K562 (cell line): ENCODE results near the gene FBN1. TPM values are rescaled to one million over a fixed set of nuclear protein-coding genes. Genes with fewer than 3 reads are reported as not detected.

ENCODE experiments used
- ATAC-seq: fragments of 200-7000 bp; cut with Tn5 transposase; 3 replicates; pipeline ENCODE4 v1.9.1; 2020; ENCODE audit warnings: moderate library complexity
- BruUV-seq: library from RNA; stranded (reverse); fragments of 400-500 nt; replicated peaks from 2 replicates; lab custom pipeline; 2021; lab: Mats Ljungman, UMichigan
- CTCF ChIA-PET: fragments of 300-600 bp; formaldehyde crosslinking; extraction: SDS; loops from one replicate; lab custom pipeline; 2021; ENCODE audit warnings: low intra/inter-chr PET ratio; lab: Yijun Ruan, JAX
- POLR2A ChIA-PET: fragments of 300-600, 350-650 bp; sonication (Branson Sonifier 250); formaldehyde crosslinking; extraction: SDS; loops from one replicate; lab custom pipeline; 2021; ENCODE audit warnings: antibody characterized with exemption, inconsistent platforms; lab: Yijun Ruan, JAX
- DNase-seq, 4 experiments: peaks; one replicate each; pipeline versions ENCODE4 v3.0.0 to v3.0.0-alpha.2; 2011 to 2018; ENCODE audit warnings: low spot score in 3 of 4, mixed read lengths in 3 of 4; ENCODE audit errors: extremely low read depth in 1 of 4
- FAIRE-seq: peaks from 2 replicates; lab custom pipeline; 2011; peaks lifted over from hg19 to GRCh38; lab: Jason Lieb, UNC
- H2AFZ ChIP-seq: 2 replicates; pipeline ENCODE4 v1.6.0; 2011; ENCODE audit warnings: low read depth, low read length, control low read depth, inconsistent platforms
- H3K27ac ChIP-seq: fragments of 200-600 bp; 3 replicates; pipeline ENCODE4 v1.8.0; 2011; ENCODE audit warnings: low read depth, mild to moderate bottlenecking, control low read depth, inconsistent platforms, low read length, moderate library complexity, mixed read lengths; ENCODE audit errors: extremely low read depth
- H3K27me3 ChIP-seq, 2 experiments: fragments of 300-600 bp in 1 of 2; 2 replicates in 1 of 2; 3 replicates in 1 of 2; pipeline versions ENCODE4 v1.6.0 to v1.8.0; 2011; ENCODE audit warnings: inconsistent platforms in 2 of 2, low read length in 2 of 2, mild to moderate bottlenecking in 1 of 2, mixed read lengths in 1 of 2, moderate library complexity in 1 of 2; ENCODE audit not compliant: control insufficient read depth in 2 of 2, insufficient read depth in 2 of 2
- H3K36me3 ChIP-seq: fragments of 300-600 bp; 3 replicates; pipeline ENCODE4 v1.8.0; 2011; ENCODE audit warnings: mild to moderate bottlenecking, low read length, inconsistent platforms; ENCODE audit not compliant: control insufficient read depth, insufficient read depth
- H3K4me1 ChIP-seq, 2 experiments: fragments of 200-600 bp in 1 of 2; replicated peaks in 1 of 2; 2 replicates in 1 of 2; 3 replicates in 1 of 2; pipeline versions ENCODE4 v1.5.1 to v1.8.0; 2011; ENCODE audit warnings: inconsistent platforms in 2 of 2, low read length in 2 of 2, mild to moderate bottlenecking in 1 of 2, mixed read lengths in 1 of 2, moderate library complexity in 1 of 2; ENCODE audit not compliant: control insufficient read depth in 2 of 2, insufficient read depth in 2 of 2
- H3K4me2 ChIP-seq: 2 replicates; pipeline ENCODE4 v1.6.1; 2011; ENCODE audit warnings: low read length, control low read depth, inconsistent platforms, mixed read lengths; ENCODE audit not compliant: insufficient read depth
- H3K4me3 ChIP-seq: fragments of 200-600 bp; sonication (generic), shearing (Covaris generic); 2 replicates; pipeline ENCODE4 v1.5.1; 2016; ENCODE audit warnings: control low read depth, inconsistent platforms
- H3K79me2 ChIP-seq: fragments of 200-600 bp; 3 replicates; pipeline ENCODE4 v1.8.0; 2011; ENCODE audit warnings: low read length, inconsistent platforms; ENCODE audit not compliant: control insufficient read depth, insufficient read depth
- H3K9ac ChIP-seq, 2 experiments: 2 replicates each; pipeline versions ENCODE4 v1.6.0 to v1.6.1; 2011; ENCODE audit warnings: low read depth in 2 of 2, low read length in 2 of 2, control low read depth in 1 of 2, inconsistent platforms in 1 of 2, mild to moderate bottlenecking in 1 of 2, mixed read lengths in 1 of 2; ENCODE audit not compliant: insufficient read depth in 1 of 2
- H3K9me1 ChIP-seq: one replicate; pipeline ENCODE4 v1.6.0; 2011; ENCODE audit warnings: inconsistent platforms, mild to moderate bottlenecking, low read length, moderate library complexity; ENCODE audit not compliant: control insufficient read depth, insufficient read depth
- H3K9me3 ChIP-seq: replicated peaks from 2 replicates; pipeline ENCODE4 v1.5.1; 2011; ENCODE audit warnings: low read depth, low read length, inconsistent platforms; ENCODE audit not compliant: control insufficient read depth, insufficient read depth
- H4K20me1 ChIP-seq: replicated peaks from 2 replicates; pipeline ENCODE4 v1.6.1; 2011; ENCODE audit warnings: low read length, inconsistent platforms, mixed read lengths; ENCODE audit not compliant: control insufficient read depth, insufficient read depth
- CBFA2T2 ChIP-seq: fragments of 450-650 bp; conservative IDR thresholded peaks from 2 replicates; pipeline ENCODE4 v1.6.1; 2017; ENCODE audit warnings: mild to moderate bottlenecking
- COPS2 ChIP-seq: fragments of 450-650 bp; conservative IDR thresholded peaks from 2 replicates; pipeline ENCODE4 v1.6.1; 2016; ENCODE audit warnings: mild to moderate bottlenecking, moderate library complexity
- EGR1 ChIP-seq: fragments of 450-650 bp; conservative IDR thresholded peaks from 2 replicates; pipeline ENCODE4 v1.6.1; 2017; ENCODE audit warnings: mild to moderate bottlenecking
- HDAC3 ChIP-seq: fragments of 450-650 bp; IDR thresholded peaks from 2 replicates; pipeline ENCODE4 v1.6.1; 2018; ENCODE audit warnings: borderline replicate concordance, mild to moderate bottlenecking, moderate library complexity; ENCODE audit not compliant: partially characterized antibody
- HNRNPL ChIP-seq: fragments of 200-400 bp; formaldehyde crosslinking; IDR thresholded peaks from 2 replicates; pipeline ENCODE4 v1.6.1; 2017; ENCODE audit warnings: low read depth, mild to moderate bottlenecking, low read length
- KLF6 ChIP-seq: fragments of 250-450 bp; sonication (Bioruptor Pico); IDR thresholded peaks from 2 replicates; pipeline ENCODE4 v1.4.0; 2020; ENCODE audit warnings: mild to moderate bottlenecking, moderate library complexity, borderline replicate concordance
- MBD2 ChIP-seq: sonication (generic); IDR thresholded peaks from 2 replicates; pipeline ENCODE4 v1.6.1; 2016; ENCODE audit warnings: low read depth, borderline replicate concordance
- NR3C1 ChIP-seq: sonication (generic); formaldehyde crosslinking; IDR thresholded peaks from 2 replicates; pipeline ENCODE4 v1.8.1; 2022; ENCODE audit warnings: missing genetic modification reagents
- RBM17 ChIP-seq: fragments of 200-400 bp; formaldehyde crosslinking; IDR thresholded peaks from 2 replicates; pipeline ENCODE4 v1.6.1; 2017; ENCODE audit warnings: low read depth, mild to moderate bottlenecking, low read length, borderline replicate concordance
- SMAD1 ChIP-seq: fragments of 150-350 bp; IDR thresholded peaks from 2 replicates; pipeline ENCODE4 v1.6.1; 2014; ENCODE audit warnings: low read length, low read depth; ENCODE audit not compliant: partially characterized antibody
- ZMIZ1 ChIP-seq, 2 experiments: fragments of 150-350 bp in 1 of 2; IDR thresholded peaks; 2 replicates each; pipeline ENCODE4 v1.6.1; 2012 to 2016; ENCODE audit warnings: low read depth in 2 of 2, low read length in 2 of 2, mild to moderate bottlenecking in 1 of 2, moderate library complexity in 1 of 2
- ZNF146 ChIP-seq: IDR thresholded peaks from one replicate; pipeline ENCODE4 v1.6.1; 2018; ENCODE audit warnings: missing compliant biosample characterization; ENCODE audit not compliant: unreplicated experiment
- ZNF217 ChIP-seq: sonication (generic); formaldehyde crosslinking; IDR thresholded peaks from 2 replicates; pipeline ENCODE4 v1.8.0; 2022; ENCODE audit warnings: mild to moderate bottlenecking, missing genetic modification reagents
- ZNF23 ChIP-seq: fragments of 250-450 bp; sonication (Bioruptor Pico); IDR thresholded peaks from 2 replicates; pipeline ENCODE4 v1.4.0; 2020; ENCODE audit warnings: mild to moderate bottlenecking
- ZNF274 ChIP-seq: IDR thresholded peaks from 2 replicates; pipeline ENCODE4 v1.6.1; 2011; ENCODE audit warnings: low read depth, mild to moderate bottlenecking, low read length, moderate library complexity, borderline replicate concordance
- ZNF347 ChIP-seq: fragments of 450-650 bp; formaldehyde crosslinking; IDR thresholded peaks from 2 replicates; pipeline ENCODE4 v1.4.0; 2020; ENCODE audit warnings: low read depth, mild to moderate bottlenecking, moderate library complexity
- ZNF551 ChIP-seq: fragments of 250-450 bp; sonication (Bioruptor Pico); IDR thresholded peaks from 2 replicates; pipeline ENCODE4 v1.5.0; 2021; ENCODE audit warnings: mild to moderate bottlenecking, moderate library complexity
- WGBS: fragments of 100-300 bp; shearing (Covaris generic); methylation state at CpG from one replicate; pipeline ENCODE4 v1.1.6; 2016; ENCODE audit warnings: low coverage, mixed read lengths; ENCODE audit not compliant: insufficient coverage; ENCODE audit errors: missing lambda C conversion rate; 5-methylcytosine and 5-hydroxymethylcytosine counted together
- in situ Hi-C: fragments of 300-500 bp; cut with MboI; formaldehyde crosslinking; loops from 4 replicates; pipeline ENCODE4 v1.15.0; 2018; ENCODE audit warnings: inconsistent platforms, mixed read lengths
- intact Hi-C: fragments of 100-400 bp; cut with micrococcal nuclease; formaldehyde crosslinking; loops from 2 replicates; pipeline ENCODE4 v1.14.2; 2022
- polyA plus RNA-seq, 8 experiments: library from polyadenylated mRNA; depleted of rRNA in 4 of 8; stranded (reverse) in 5 of 8; unstranded in 3 of 8; fragments of >200 nt; fragmentation: Nextera tagmentation in 2 of 8; fragmentation: Illumina TruSeq in 1 of 8; extraction: Ambion mirVana in 2 of 8; extraction: Trizol in 1 of 8; gene quantifications; 2 replicates each; pipeline versions ENCODE4 v1.2.1 to v1.2.3, GENCODE V29; 2011 to 2014; ENCODE audit warnings: inconsistent platforms in 1 of 8, missing spikeins in 1 of 8
- total RNA-seq, 7 experiments: library from RNA; depleted of rRNA in 6 of 7; stranded (reverse); fragments of >200 nt in 6 of 7; fragmentation: Illumina TruSeq in 2 of 7; extraction: Trizol in 2 of 7; gene quantifications; 2 replicates each; pipeline versions ENCODE4 v1.2.1 to v1.2.3, GENCODE V29; 2011 to 2021; ENCODE audit warnings: low replicate concordance in 1 of 7
- TF ChIP-seq, protein P1 (sequence below): fragments of 250-450 bp; sonication (Bioruptor Pico); IDR thresholded peaks from 2 replicates; pipeline ENCODE4 v1.5.0; 2021
- TF ChIP-seq, protein P2 (sequence below): sonication (generic); formaldehyde crosslinking; IDR thresholded peaks from 2 replicates; pipeline ENCODE4 v1.8.0; 2023; ENCODE audit warnings: mild to moderate bottlenecking, missing genetic modification reagents

The FBN1 gene
- total and polyA plus RNA-seq, 9 of the 15 experiments (the other 6 are each of a cell fraction or from before 2014, with no cell fraction given): 0.15 to 1.2 (median 0.60) TPM

DNA sequence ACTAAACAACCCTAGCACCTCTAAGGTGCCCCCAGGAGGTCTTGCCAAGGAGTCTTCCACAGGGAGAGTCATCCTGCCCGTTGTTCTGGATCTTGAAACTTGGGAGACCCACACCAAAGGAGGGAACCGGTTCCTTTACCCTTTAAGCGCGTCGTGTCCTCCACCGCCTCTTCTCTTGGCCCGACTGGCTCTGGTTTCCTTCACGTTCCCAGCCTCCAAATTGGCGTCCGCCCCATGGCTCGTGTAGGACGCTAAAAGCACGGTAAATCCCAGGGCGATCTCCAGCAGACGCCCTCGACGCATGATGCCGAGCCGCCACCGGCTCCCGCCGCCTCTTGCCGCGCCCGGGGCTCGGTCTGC, 1.1 kb downstream of the FBN1 start:
- no peak overlapping the region for H3K4me3 ChIP-seq
- TF ChIP-seq ZMIZ1 (IDR thresholded peaks at IDR 0.05; ENCODE audit: low read depth in 2 of 2, low read length in 2 of 2) (no peak), MBD2 (no peak), ZNF23 (CRISPR knock-in tag) (no peak), ZNF217 (no peak), ZNF347 (CRISPR knock-in tag) (no peak), ZNF146 (CRISPR knock-in tag) (no peak), KLF6 (CRISPR knock-in tag) (no peak), RBM17 (no peak), EGR1 (no peak), CBFA2T2 (no peak), SMAD1 (no peak), NR3C1 (no peak), HDAC3 (no peak), ZNF274 (no peak), HNRNPL (no peak), COPS2 (no peak), ZNF551 (no peak)
- TF ChIP-seq, protein P1, sequence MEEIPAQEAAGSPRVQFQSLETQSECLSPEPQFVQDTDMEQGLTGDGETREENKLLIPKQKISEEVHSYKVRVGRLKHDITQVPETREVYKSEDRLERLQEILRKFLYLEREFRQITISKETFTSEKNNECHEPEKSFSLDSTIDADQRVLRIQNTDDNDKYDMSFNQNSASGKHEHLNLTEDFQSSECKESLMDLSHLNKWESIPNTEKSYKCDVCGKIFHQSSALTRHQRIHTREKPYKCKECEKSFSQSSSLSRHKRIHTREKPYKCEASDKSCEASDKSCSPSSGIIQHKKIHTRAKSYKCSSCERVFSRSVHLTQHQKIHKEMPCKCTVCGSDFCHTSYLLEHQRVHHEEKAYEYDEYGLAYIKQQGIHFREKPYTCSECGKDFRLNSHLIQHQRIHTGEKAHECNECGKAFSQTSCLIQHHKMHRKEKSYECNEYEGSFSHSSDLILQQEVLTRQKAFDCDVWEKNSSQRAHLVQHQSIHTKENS (CRISPR knock-in tag): no peak
- TF ChIP-seq, protein P2, sequence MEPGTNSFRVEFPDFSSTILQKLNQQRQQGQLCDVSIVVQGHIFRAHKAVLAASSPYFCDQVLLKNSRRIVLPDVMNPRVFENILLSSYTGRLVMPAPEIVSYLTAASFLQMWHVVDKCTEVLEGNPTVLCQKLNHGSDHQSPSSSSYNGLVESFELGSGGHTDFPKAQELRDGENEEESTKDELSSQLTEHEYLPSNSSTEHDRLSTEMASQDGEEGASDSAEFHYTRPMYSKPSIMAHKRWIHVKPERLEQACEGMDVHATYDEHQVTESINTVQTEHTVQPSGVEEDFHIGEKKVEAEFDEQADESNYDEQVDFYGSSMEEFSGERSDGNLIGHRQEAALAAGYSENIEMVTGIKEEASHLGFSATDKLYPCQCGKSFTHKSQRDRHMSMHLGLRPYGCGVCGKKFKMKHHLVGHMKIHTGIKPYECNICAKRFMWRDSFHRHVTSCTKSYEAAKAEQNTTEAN: no peak

More for the DNA sequence above, 1.1 kb downstream of the FBN1 start:
- BruUV-seq: no TSS peak
- Histone ChIP-seq H3K27ac (no peak overlapping the region), H4K20me1 (no peaks in the 10 kb centered on the region), H3K27me3 (no peaks in the 10 kb centered on the region), H2AFZ (no peak overlapping the region), H3K9ac (no peak overlapping the region), H3K36me3 (no peaks in the 10 kb centered on the region), H3K4me1 (no peaks in the 10 kb centered on the region), H3K9me3 (no peaks in the 10 kb centered on the region), H3K9me1 (no peaks in the 10 kb centered on the region), H3K4me2 (no peak overlapping the region), H3K79me2 (no peaks in the 10 kb centered on the region)
- ChIA-PET POLR2A (no interaction called here), CTCF (no interaction called here)
- in situ Hi-C loops (no loop called here), intact Hi-C loops (no loop called here)
- DNase-seq (no peak), ATAC-seq (no peak), FAIRE-seq (no peak)
- WGBS: 61% methylated on average over 10 of the region's 26 CpGs
